ENCODE data around the gene KLC4. TPM values are rescaled to one million over a fixed set of nuclear protein-coding genes. Genes with fewer than 3 reads are reported as not detected.

KLC4 gene
- total and polyA plus RNA-seq, 9 of the 15 experiments (the other 6 are each of a cell fraction or from before 2014, with no cell fraction given): 1.7 to 16.2 (median 7.7) TPM

GRCh38 chr6:43093436-43094289 lies 34.2 kb downstream of the KLC4 start (continued):
- peak; percentile 36; the same call in 1 of the 2 replicates for TF ChIP-seq PHF8 (IDR thresholded peaks at IDR 0.05; ENCODE audit: borderline replicate concordance, low read length)
- no peak for TF ChIP-seq U2AF2 (optimal IDR thresholded peaks at IDR 0.05; ENCODE audit: low read depth, low read length)
- TF ChIP-seq, protein P1, sequence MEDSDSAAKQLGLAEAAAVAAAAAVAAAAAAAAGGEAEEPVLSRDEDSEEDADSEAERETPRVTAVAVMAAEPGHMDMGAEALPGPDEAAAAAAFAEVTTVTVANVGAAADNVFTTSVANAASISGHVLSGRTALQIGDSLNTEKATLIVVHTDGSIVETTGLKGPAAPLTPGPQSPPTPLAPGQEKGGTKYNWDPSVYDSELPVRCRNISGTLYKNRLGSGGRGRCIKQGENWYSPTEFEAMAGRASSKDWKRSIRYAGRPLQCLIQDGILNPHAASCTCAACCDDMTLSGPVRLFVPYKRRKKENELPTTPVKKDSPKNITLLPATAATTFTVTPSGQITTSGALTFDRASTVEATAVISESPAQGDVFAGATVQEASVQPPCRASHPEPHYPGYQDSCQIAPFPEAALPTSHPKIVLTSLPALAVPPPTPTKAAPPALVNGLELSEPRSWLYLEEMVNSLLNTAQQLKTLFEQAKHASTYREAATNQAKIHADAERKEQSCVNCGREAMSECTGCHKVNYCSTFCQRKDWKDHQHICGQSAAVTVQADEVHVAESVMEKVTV (CRISPR knock-in tag; IDR thresholded peaks at IDR 0.05): no peak
- no peak for TF ChIP-seq ESRRB (CRISPR knock-in tag; IDR thresholded peaks at IDR 0.05; ENCODE audit: borderline replicate concordance)
- no peak for TF ChIP-seq CHD2 (IDR thresholded peaks at IDR 0.05; ENCODE audit: low read depth, low read length)
- peak; percentile 45 for TF ChIP-seq TBP (optimal IDR thresholded peaks at IDR 0.05; ENCODE audit: low read depth, low read length)
- TF ChIP-seq, protein P2, sequence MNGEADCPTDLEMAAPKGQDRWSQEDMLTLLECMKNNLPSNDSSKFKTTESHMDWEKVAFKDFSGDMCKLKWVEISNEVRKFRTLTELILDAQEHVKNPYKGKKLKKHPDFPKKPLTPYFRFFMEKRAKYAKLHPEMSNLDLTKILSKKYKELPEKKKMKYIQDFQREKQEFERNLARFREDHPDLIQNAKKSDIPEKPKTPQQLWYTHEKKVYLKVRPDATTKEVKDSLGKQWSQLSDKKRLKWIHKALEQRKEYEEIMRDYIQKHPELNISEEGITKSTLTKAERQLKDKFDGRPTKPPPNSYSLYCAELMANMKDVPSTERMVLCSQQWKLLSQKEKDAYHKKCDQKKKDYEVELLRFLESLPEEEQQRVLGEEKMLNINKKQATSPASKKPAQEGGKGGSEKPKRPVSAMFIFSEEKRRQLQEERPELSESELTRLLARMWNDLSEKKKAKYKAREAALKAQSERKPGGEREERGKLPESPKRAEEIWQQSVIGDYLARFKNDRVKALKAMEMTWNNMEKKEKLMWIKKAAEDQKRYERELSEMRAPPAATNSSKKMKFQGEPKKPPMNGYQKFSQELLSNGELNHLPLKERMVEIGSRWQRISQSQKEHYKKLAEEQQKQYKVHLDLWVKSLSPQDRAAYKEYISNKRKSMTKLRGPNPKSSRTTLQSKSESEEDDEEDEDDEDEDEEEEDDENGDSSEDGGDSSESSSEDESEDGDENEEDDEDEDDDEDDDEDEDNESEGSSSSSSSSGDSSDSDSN (IDR thresholded peaks at IDR 0.05; ENCODE audit: borderline replicate concordance in 1 of 2, low read depth in 2 of 2, low read length in 2 of 2): no peak
- TF ChIP-seq, protein P3, sequence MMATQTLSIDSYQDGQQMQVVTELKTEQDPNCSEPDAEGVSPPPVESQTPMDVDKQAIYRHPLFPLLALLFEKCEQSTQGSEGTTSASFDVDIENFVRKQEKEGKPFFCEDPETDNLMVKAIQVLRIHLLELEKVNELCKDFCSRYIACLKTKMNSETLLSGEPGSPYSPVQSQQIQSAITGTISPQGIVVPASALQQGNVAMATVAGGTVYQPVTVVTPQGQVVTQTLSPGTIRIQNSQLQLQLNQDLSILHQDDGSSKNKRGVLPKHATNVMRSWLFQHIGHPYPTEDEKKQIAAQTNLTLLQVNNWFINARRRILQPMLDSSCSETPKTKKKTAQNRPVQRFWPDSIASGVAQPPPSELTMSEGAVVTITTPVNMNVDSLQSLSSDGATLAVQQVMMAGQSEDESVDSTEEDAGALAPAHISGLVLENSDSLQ (IDR thresholded peaks at IDR 0.05): peak; percentile 92
- TF ChIP-seq, protein P4, sequence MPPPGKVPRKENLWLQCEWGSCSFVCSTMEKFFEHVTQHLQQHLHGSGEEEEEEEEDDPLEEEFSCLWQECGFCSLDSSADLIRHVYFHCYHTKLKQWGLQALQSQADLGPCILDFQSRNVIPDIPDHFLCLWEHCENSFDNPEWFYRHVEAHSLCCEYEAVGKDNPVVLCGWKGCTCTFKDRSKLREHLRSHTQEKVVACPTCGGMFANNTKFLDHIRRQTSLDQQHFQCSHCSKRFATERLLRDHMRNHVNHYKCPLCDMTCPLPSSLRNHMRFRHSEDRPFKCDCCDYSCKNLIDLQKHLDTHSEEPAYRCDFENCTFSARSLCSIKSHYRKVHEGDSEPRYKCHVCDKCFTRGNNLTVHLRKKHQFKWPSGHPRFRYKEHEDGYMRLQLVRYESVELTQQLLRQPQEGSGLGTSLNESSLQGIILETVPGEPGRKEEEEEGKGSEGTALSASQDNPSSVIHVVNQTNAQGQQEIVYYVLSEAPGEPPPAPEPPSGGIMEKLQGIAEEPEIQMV (tag; conservative IDR thresholded peaks at IDR 0.05; ENCODE audit: low read depth): peak; percentile 96
- TF ChIP-seq ZKSCAN1 (IDR thresholded peaks at IDR 0.05; ENCODE audit: low read depth, low read length): no peak
- no peak for TF ChIP-seq XRCC4 (IDR thresholded peaks at IDR 0.05; ENCODE audit: extremely low read depth, insufficient read depth, insufficient read length)
- no peak for TF ChIP-seq DPF2 (IDR thresholded peaks at IDR 0.05)
- TF ChIP-seq SMARCB1 (IDR thresholded peaks at IDR 0.05; ENCODE audit: insufficient read length, low read depth): no peak
- TF ChIP-seq TBL1XR1 (IDR thresholded peaks at IDR 0.05; ENCODE audit: low read length in 2 of 2): no peak
- no peak for TF ChIP-seq KLF13 (tag; IDR thresholded peaks at IDR 0.05; ENCODE audit: borderline replicate concordance, low read depth)
- 0 out of 2 replicates have a peak, but pooled peaks have one; percentile 3 for TF ChIP-seq C11orf30 (IDR thresholded peaks at IDR 0.05; ENCODE audit: low read depth)
- TF ChIP-seq, protein P5, sequence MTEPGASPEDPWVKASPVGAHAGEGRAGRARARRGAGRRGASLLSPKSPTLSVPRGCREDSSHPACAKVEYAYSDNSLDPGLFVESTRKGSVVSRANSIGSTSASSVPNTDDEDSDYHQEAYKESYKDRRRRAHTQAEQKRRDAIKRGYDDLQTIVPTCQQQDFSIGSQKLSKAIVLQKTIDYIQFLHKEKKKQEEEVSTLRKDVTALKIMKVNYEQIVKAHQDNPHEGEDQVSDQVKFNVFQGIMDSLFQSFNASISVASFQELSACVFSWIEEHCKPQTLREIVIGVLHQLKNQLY (CRISPR knock-in tag; conservative IDR thresholded peaks at IDR 0.05): no peak
- TF ChIP-seq RBM25 (IDR thresholded peaks at IDR 0.05; ENCODE audit: low read depth, low read length, severe bottlenecking): peak; percentile 46
- TF ChIP-seq ZNF785 (CRISPR knock-in tag; IDR thresholded peaks at IDR 0.05): no peak
